ENCODE measurements around the gene PTBP1. TPM values are rescaled to one million over a fixed set of nuclear protein-coding genes. Genes with fewer than 3 reads are reported as not detected.
"Not testable (repeated sequence)": the region's sequence is repeated elsewhere in the genome, so short reads cannot be mapped to it uniquely, and the experiment has no call there.

The PTBP1 gene
- total RNA-seq, 1 donor from 2014 or later, result 735 TPM

DNA sequence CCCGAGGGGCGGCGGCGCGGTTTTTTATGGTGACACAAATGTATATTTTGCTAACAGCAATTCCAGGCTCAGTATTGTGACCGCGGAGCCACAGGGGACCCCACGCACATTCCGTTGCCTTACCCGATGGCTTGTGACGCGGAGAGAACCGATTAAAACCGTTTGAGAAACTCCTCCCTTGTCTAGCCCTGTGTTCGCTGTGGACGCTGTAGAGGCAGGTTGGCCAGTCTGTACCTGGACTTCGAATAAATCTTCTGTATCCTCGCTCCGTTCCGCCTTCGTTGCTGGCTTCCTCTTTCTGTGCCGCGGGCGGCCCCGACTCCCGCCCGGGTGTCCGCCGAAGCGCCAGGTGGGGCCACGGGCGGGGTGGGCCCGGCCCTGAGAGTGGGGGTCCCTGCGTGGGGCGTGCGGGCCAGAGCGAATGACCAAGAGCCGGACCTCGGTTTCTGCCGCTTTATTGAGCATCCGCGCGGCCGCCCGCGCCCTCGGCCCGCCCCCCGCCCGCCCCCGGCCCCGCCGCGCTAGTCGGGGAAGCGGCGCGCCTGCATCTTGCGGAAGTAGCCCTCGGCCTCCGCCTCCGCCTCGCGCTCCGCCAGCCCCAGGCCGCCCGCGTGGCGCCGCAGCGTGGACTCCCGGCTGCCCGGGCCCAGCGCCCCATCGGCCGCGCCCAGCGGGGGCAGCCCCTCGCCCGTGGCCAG is 14.9 kb downstream of the PTBP1 start:
- Mint-ChIP-seq H3K4me3 (no peak overlapping the region), H3K4me1 (ENCODE audit: low read depth) (peaks cover 7% of the 10 kb centered on the region), H3K9me3 (peaks cover 4% of the 10 kb centered on the region), H3K27me3 (ENCODE audit: insufficient read depth) (no peaks in the 10 kb centered on the region), H3K36me3 (ENCODE audit: low read depth) (peaks cover 38% of the 10 kb centered on the region), H3K27ac (no peak overlapping the region)
- no peak for DNase-seq (ENCODE audit: low spot score)
- intact Hi-C loops (cut with micrococcal nuclease), result no loop called here

DNA sequence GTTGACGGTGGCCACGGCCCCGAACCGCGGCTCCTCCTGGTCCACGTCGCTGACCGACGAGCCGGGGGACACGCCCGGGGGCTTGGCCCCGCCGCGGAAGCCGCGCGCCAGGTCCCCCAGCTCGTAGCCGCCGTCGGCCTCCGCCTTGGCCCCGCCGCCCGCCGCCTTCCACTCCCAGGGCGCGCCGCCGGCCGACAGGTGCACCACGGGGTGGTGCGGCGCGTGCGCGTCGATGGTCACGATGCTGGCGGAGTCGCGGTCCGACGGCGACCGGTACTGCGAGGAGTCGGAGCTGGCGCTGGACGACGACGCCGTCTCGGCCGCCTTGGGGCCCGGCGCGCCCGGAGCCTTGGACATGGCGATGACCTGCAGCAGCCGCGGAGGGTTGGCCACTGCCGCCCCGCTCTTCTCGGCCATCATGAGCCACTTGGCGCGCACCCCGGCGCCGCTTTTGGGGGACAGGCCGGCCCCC is 15.5 kb downstream of the PTBP1 start:
- Mint-ChIP-seq H3K4me1 (ENCODE audit: low read depth) (peaks cover under 1% of the 10 kb centered on the region), H3K4me3 (no peak overlapping the region), H3K27ac (no peak overlapping the region), H3K36me3 (ENCODE audit: low read depth) (peaks cover 32% of the 10 kb centered on the region), H3K27me3 (ENCODE audit: insufficient read depth) (no peaks in the 10 kb centered on the region), H3K9me3 (peaks cover 4% of the 10 kb centered on the region)
- no peak for DNase-seq (ENCODE audit: low spot score)
- intact Hi-C loops (cut with micrococcal nuclease), result no loop called here

DNA sequence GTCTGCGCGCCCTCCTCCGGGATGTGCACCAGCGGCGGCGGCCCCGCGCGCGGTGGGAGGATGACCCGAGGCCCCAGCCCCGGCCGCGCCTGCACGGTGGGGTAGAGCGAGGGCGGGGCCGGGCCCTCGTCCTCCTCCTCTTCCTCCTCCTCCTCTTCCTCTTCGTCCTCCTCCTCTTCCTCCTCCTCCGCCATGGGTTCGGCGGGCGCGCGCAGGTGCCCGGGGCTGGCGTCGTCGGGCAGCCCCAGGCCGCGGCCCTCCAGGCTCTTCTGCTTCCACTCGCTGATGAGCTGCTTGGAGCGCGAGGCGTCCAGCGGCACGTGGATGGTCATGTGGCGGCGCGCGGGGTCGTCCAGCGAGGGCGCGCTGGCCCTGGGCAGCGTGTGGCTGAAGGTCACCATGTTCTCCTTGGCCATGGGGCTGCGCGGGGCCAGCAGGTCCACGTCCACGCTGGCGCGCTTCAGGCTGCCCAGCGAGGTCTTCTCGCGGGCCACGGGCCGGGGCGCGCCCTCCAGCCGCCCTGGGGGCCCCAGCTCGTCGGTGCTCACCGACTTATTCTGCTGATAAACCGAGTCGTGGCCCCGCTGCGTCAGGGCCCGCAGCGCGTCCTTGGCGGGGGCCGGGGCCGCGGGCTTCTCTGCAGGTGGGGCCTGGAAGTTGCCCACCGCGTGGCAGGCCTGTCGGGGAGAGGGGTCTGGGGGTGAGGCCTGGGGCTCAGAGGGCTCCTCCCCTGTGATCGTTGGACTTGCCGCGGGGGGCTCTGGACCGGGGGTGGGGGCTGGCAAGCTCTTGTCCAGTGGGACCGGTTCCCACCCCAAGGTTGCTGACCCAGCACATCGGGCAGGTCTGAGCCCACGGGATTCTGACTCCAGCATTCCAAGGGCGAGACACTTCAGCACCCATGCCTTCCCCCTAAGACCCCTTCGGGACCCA is 16.2 kb downstream of the PTBP1 start:
- no peak overlapping the region for H3K4me3 Mint-ChIP-seq
- peaks cover 29% of the 10 kb centered on the region for H3K36me3 Mint-ChIP-seq (ENCODE audit: low read depth)
- no peak overlapping the region for H3K27ac Mint-ChIP-seq
- peaks cover 4% of the 10 kb centered on the region for H3K9me3 Mint-ChIP-seq
- no peaks in the 10 kb centered on the region for H3K4me1 Mint-ChIP-seq (ENCODE audit: low read depth)
- no peak for DNase-seq (ENCODE audit: low spot score)
- H3K27me3 Mint-ChIP-seq (ENCODE audit: insufficient read depth), result no peaks in the 10 kb centered on the region
- intact Hi-C loops (cut with micrococcal nuclease), result no loop called here

GRCh38 chr19:814152-815078 is 17.2 kb downstream of the PTBP1 start:
- intact Hi-C loops (cut with micrococcal nuclease), result no loop called here
- Mint-ChIP-seq H3K27me3 (ENCODE audit: insufficient read depth) (no peaks in the 10 kb centered on the region), H3K4me1 (ENCODE audit: low read depth) (no peaks in the 10 kb centered on the region), H3K4me3 (no peak overlapping the region), H3K27ac (no peak overlapping the region), H3K36me3 (ENCODE audit: low read depth) (peaks cover 27% of the 10 kb centered on the region), H3K9me3 (peaks cover 4% of the 10 kb centered on the region)
- no peak for DNase-seq (ENCODE audit: low spot score)

DNA sequence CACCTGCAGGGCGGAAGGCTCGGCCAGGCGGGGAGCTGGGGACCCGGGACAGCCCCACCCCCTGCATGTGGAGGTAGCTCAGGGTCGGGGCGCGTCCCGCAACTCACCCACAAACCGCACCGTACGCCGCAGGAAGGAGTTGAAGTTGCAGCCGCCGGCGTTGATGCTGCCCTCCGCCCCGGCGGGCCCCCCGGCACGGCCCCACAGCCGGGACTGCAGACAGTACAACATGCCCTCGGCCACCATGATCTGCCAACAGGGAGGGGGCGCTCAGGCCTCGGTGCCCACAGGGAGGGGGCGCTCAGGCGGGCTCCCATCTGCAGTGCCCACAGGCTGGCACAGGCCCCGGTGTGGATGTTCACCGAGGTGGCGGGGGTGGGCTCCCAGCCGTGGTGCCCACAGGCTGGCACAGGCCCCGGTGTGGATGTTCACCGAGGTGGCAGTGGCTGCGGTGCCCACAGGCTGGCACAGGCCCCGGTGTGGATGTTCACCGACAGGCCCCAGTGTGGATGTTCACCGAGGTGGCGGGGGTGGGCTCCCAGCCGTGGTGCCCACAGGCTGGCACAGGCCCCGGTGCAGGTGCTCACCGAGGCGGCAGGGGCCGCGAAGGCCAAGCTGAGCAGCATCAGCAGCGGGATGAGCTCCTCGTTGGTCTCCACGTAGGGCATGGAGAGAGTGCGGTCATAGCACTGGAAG is 18.0 kb downstream of the PTBP1 start:
- Mint-ChIP-seq H3K36me3 (ENCODE audit: low read depth) (peaks cover 23% of the 10 kb centered on the region), H3K4me3 (no peak overlapping the region), H3K27ac (no peak overlapping the region), H3K27me3 (ENCODE audit: insufficient read depth) (no peaks in the 10 kb centered on the region), H3K4me1 (ENCODE audit: low read depth) (no peaks in the 10 kb centered on the region), H3K9me3 (peaks cover 4% of the 10 kb centered on the region)
- no peak for DNase-seq (ENCODE audit: low spot score)
- intact Hi-C loops (cut with micrococcal nuclease), result no loop called here

DNA sequence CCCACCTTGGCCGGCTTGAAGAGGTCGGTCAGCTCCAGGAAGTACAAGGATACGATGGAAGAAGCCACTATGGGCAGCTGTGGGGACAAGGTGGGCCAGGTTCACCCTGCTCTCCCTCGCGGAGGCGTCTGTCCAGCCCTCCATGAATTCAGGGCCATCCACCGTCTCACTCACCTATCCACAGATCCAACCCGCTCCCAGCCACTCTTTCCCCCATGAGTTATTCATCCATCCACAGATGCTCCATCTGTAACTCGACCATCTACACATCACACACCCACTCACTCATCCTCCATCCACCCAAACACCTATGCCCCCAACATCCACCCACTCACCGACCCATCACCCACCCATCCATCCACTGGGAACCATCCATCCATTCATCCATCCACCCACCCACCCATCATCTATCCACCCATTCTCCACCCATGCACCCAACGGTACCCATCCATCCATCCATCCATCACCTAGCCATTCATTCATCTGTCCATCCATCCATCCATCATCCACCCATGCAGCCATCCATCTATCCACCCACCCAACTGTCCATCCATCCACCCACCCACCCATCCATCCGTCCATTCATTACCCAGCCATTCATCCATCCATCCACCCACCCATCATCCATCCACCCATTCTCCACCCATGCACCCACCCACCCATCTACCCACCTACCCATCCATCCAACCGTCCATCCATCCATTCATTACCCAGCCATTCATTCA is 18.7 kb downstream of the PTBP1 start:
- intact Hi-C loops (cut with micrococcal nuclease), result no loop called here
- H3K27me3 Mint-ChIP-seq (ENCODE audit: insufficient read depth), result peaks cover 5% of the 10 kb centered on the region
- H3K4me1 Mint-ChIP-seq (ENCODE audit: low read depth), result no peaks in the 10 kb centered on the region
- H3K36me3 Mint-ChIP-seq (ENCODE audit: low read depth), result peaks cover 20% of the 10 kb centered on the region
- peaks cover 4% of the 10 kb centered on the region for H3K9me3 Mint-ChIP-seq
- H3K4me3 Mint-ChIP-seq, result no peak overlapping the region
- no peak for DNase-seq (ENCODE audit: low spot score)
- H3K27ac Mint-ChIP-seq, result no peak overlapping the region

- H3K4me3 Mint-ChIP-seq, result no peak overlapping the region
- H3K27me3 Mint-ChIP-seq (ENCODE audit: insufficient read depth), result peaks cover 5% of the 10 kb centered on the region
- H3K36me3 Mint-ChIP-seq (ENCODE audit: low read depth), result peaks cover 20% of the 10 kb centered on the region
- no peak overlapping the region for H3K27ac Mint-ChIP-seq
- intact Hi-C loops (cut with micrococcal nuclease), result no loop called here
- H3K4me1 Mint-ChIP-seq (ENCODE audit: low read depth), result no peaks in the 10 kb centered on the region
- DNase-seq (ENCODE audit: low spot score), result no peak
- peaks cover 4% of the 10 kb centered on the region for H3K9me3 Mint-ChIP-seq
Observed at GRCh38 chr19:816500-816857, 19.2 kb downstream of the PTBP1 start.

DNA sequence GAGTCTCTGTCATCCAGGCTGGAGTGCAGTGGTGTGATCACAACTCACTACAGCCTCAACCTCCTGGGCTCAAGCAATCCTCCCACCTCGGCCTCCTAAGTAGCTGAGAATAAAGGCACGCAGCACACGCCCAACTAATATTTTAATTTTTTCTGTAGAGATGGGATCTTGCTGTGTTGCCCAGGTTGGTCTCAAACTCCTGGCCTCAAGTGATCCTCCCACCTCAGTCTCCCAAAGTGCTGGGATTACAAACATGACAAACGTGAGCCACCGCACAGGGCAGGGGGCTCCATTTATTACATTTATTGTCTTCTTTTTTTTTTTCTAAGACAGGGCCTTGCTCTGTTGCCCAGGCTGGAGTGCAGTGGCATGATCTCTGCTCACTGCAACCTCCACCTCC is 23.0 kb downstream of the PTBP1 start:
- peaks cover 13% of the 10 kb centered on the region for H3K36me3 Mint-ChIP-seq (ENCODE audit: low read depth)
- H3K27ac Mint-ChIP-seq; intact Hi-C loops (cut with micrococcal nuclease); DNase-seq (ENCODE audit: low spot score); H3K4me1 Mint-ChIP-seq (ENCODE audit: low read depth); H3K9me3 Mint-ChIP-seq; H3K4me3 Mint-ChIP-seq: not testable (repeated sequence)
- H3K27me3 Mint-ChIP-seq (ENCODE audit: insufficient read depth), result peaks cover 23% of the 10 kb centered on the region

DNA sequence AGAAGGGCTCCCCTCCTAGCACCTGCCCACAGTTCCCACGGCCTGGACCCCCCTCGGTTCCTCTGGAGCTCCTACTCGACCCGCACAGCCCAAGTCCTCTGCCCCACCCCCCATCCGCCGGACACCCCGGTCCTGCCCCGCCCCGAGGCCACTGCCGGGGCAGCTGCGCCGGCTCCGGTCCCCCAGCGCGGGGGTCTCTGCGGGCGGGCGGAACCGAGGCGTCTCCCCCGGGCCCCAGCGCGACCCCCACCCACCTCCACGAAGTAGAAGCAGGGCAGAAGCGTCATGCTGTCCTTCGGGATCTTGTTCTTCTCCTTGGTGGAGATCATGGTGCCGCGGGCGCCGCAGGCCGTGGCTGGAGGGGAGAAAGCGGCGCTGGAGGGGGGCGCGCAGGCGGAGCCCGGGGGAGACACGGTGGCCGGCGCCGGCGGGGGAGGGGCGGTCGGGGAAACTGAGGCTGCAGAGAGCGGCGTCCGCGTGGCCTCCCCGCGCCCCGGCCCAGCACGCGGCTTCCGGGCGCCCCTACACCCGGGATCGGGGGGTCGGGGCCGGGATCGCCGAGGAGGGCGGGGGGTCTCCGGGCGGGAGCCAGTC is 24.1 kb downstream of the PTBP1 start:
- intact Hi-C loops (cut with micrococcal nuclease), result no loop called here
- Mint-ChIP-seq H3K27me3 (ENCODE audit: insufficient read depth) (peaks cover 25% of the 10 kb centered on the region), H3K36me3 (ENCODE audit: low read depth) (peaks cover 6% of the 10 kb centered on the region), H3K27ac (no peak overlapping the region), H3K4me3 (no peak overlapping the region), H3K9me3 (peaks cover 4% of the 10 kb centered on the region), H3K4me1 (ENCODE audit: low read depth) (no peaks in the 10 kb centered on the region)
- no peak for DNase-seq (ENCODE audit: low spot score)

GRCh38 chr19:821825-822503 is 24.7 kb downstream of the PTBP1 start, which contains the start of gene PLPPR3:
PLPPR3 (minus strand) TSS chr19:821955; CDS start chr19:821559, 396 bp downstream.
- Mint-ChIP-seq H3K27ac (no peak within 1 kb of the TSS), H3K36me3 (ENCODE audit: low read depth) (peaks cover under 1% of the 10 kb centered on the region), H3K9me3 (no peaks in the 10 kb centered on the region), H3K27me3 (ENCODE audit: insufficient read depth) (peaks cover 25% of the 10 kb centered on the region), H3K4me1 (ENCODE audit: low read depth) (no peaks in the 10 kb centered on the region), H3K4me3 (no peak within 1 kb of the TSS)
- DNase-seq (ENCODE audit: low spot score), result no peak
- intact Hi-C loops (cut with micrococcal nuclease), result no loop called here

DNA sequence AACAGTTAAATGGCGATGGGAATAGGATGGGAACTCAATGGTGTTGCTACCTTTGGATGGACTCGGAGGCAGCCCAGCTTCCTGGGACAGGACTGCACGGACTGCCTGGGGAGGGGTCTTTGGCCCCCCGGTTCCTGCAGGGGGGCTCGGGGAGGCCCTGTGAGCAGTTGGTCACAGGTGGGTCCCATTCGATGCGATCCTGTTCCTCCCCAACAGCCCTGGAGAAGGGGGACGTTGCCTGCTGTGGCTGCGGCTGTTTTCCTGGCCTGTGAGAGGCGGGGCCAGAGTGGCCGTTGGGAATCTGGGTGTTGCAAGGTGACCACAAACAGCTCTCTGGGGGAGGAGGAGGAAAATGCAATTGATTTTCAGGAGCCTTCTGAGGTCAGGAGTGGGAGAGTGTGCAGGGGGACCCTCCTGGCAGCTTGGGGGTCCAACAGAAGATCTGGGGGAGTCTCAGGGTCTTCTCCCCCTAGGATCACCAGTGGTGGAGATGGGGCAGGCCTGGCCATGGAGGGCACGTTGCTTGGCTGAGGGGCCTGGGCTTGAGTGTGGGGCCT is 26.4 kb downstream of the PTBP1 start:
- Mint-ChIP-seq H3K36me3 (ENCODE audit: low read depth) (no peaks in the 10 kb centered on the region), H3K4me3 (no peak overlapping the region), H3K4me1 (ENCODE audit: low read depth) (no peaks in the 10 kb centered on the region), H3K9me3 (no peaks in the 10 kb centered on the region), H3K27me3 (ENCODE audit: insufficient read depth) (peaks cover 25% of the 10 kb centered on the region), H3K27ac (no peak overlapping the region)
- no peak for DNase-seq (ENCODE audit: low spot score)
- intact Hi-C loops (cut with micrococcal nuclease), result no loop called here

Data from activated T-helper 1 cell treated with anti-CD3 and anti-CD28 coated beads, Interleukin-12 subunit alpha, Interleukin-12 subunit beta, Interleukin-2, Interleukin-4 antibody, amounts not matched to agents 30 ng/mL and 10 ng/mL and 1 ng/mL, durations not matched to agents 14 hours and 24 hours and 36 hours (primary cell).